Fibroblast of skin of left biceps (primary cell): ENCODE measurements around the gene SNX18.
"Not testable (repeated sequence)": the region's sequence is repeated elsewhere in the genome, so short reads cannot be mapped to it uniquely, and the experiment has no call there.

Source experiments
- DNase-seq, 2 experiments: peaks; one replicate each; pipeline ENCODE4 v3.0.0-alpha.2; 2013; ENCODE audit warnings: low read depth in 2 of 2

Gene SNX18

GRCh38 chr5:54520438-54520846 is 2.9 kb downstream of the SNX18 start:
- DNase-seq = no peak

GRCh38 chr5:54520940-54521339 is 3.4 kb downstream of the SNX18 start:
- DNase-seq = no peak

GRCh38 chr5:54521856-54522479 is 4.4 kb downstream of the SNX18 start:
- DNase-seq = no peak

GRCh38 chr5:54523534-54523933 is 6.0 kb downstream of the SNX18 start:
- no peak for DNase-seq

- DNase-seq = no peak
These were observed 6.5 kb downstream of the SNX18 start for GRCh38 chr5:54524082-54524481.

- no peak for DNase-seq
These were observed 7.1 kb downstream of the SNX18 start for GRCh38 chr5:54524704-54525103.

GRCh38 chr5:54525261-54525660 is 7.7 kb downstream of the SNX18 start:
- no peak for DNase-seq

GRCh38 chr5:54525692-54526091 is 8.1 kb downstream of the SNX18 start:
- DNase-seq = no peak

GRCh38 chr5:54526604-54527288 is 9.2 kb downstream of the SNX18 start:
- DNase-seq = no peak

- DNase-seq = no peak
These were observed 11.2 kb downstream of the SNX18 start for GRCh38 chr5:54528633-54529209.

- DNase-seq = no peak
These were observed 12.0 kb downstream of the SNX18 start for GRCh38 chr5:54529565-54529964.

GRCh38 chr5:54531546-54531945 is 14.0 kb downstream of the SNX18 start:
- no peak for DNase-seq

- no peak for DNase-seq
These were observed 16.1 kb downstream of the SNX18 start for GRCh38 chr5:54533541-54534190.

- DNase-seq = no peak
These were observed 16.8 kb downstream of the SNX18 start for GRCh38 chr5:54534191-54535004.

GRCh38 chr5:54535149-54535844 is 17.7 kb downstream of the SNX18 start:
- DNase-seq = no peak

GRCh38 chr5:54536375-54536774 is 18.8 kb downstream of the SNX18 start:
- not testable (repeated sequence) for DNase-seq

- DNase-seq = not testable (repeated sequence)
These were observed 19.3 kb downstream of the SNX18 start for GRCh38 chr5:54536861-54537260.

- no peak for DNase-seq
These were observed 20.2 kb downstream of the SNX18 start for GRCh38 chr5:54537725-54538124.

GRCh38 chr5:54538156-54538555 is 20.6 kb downstream of the SNX18 start:
- no peak for DNase-seq

GRCh38 chr5:54539001-54539400 is 21.4 kb downstream of the SNX18 start:
- no peak for DNase-seq

- DNase-seq = no peak
These were observed 22.7 kb downstream of the SNX18 start for GRCh38 chr5:54540286-54540685.
